ENCODE data around the gene ANKRD11. TPM values are rescaled to one million over a fixed set of nuclear protein-coding genes. Genes with fewer than 3 reads are reported as not detected.
"Not testable (repeated sequence)": the region's sequence is repeated elsewhere in the genome, so short reads cannot be mapped to it uniquely, and the experiment has no call there.

ANKRD11 gene
- total RNA-seq, 8 experiments from 2014 or later, result 22.6 to 148 (median 52.5) TPM

GRCh38 chr16:89400740-89401139, 89.6 kb downstream of the ANKRD11 start:
- H3K4me3 ChIP-seq, result no peak overlapping the region
- H3K4me1 ChIP-seq (replicated peaks in 1 of 2), result peaks cover 28 to 32% of the 10 kb centered on the region in 2 donors
- peak in 2 of 8 experiments; percentile 15 to 26 for ATAC-seq (replicated peaks in 6 of 8)
- WGBS, 10 experiments, result no CpG with 5 or more reads among the region's 14 CpGs
- in situ Hi-C loops (cut with MboI; ENCODE audit: low pct_unique_long_range_greater_than_20kb in 2 of 9, low sequenced_read_pairs in 9 of 9, unreplicated experiment in 9 of 9), result no loop called here
- H3K27ac ChIP-seq, result no peak overlapping the region

DNA sequence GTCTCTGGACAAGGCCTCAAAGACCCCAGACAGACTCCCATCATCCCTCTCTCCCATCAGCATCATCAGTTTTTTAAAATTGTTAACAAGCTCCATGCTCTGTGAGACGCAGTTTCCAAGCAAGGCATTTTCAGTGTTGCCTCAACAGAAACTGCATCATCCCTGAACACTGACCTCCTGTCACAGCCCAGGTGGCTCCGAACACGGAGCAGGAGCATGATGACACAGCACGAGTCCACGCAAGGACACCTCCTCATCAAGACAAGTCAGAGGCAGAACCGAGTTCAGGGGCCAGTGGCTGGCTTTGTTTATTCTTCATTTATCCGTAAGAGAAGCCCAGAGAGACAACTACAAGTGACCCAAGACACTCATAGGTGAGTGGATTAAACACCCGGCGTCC, 91.4 kb downstream of the ANKRD11 start:
- WGBS, 10 experiments, result 67 to 100% (median 91%) methylated on average over 2 to 6 of the region's 9 CpGs; no CpG with 5 or more reads in 4 of the 10 experiments
- Histone ChIP-seq H3K4me3 (no peak overlapping the region), H3K27ac (peak overlapping the region in 1 of 2 donors; percentile 23), H3K4me1 (replicated peaks in 1 of 2) (peaks cover 20 to 45% of the 10 kb centered on the region in 2 donors)
- ATAC-seq (replicated peaks in 6 of 8), result peak in 5 of 8 experiments; percentile 16 to 57 (median 54)
- in situ Hi-C loops (cut with MboI; ENCODE audit: low pct_unique_long_range_greater_than_20kb in 2 of 9, low sequenced_read_pairs in 9 of 9, unreplicated experiment in 9 of 9), result no loop called here

DNA sequence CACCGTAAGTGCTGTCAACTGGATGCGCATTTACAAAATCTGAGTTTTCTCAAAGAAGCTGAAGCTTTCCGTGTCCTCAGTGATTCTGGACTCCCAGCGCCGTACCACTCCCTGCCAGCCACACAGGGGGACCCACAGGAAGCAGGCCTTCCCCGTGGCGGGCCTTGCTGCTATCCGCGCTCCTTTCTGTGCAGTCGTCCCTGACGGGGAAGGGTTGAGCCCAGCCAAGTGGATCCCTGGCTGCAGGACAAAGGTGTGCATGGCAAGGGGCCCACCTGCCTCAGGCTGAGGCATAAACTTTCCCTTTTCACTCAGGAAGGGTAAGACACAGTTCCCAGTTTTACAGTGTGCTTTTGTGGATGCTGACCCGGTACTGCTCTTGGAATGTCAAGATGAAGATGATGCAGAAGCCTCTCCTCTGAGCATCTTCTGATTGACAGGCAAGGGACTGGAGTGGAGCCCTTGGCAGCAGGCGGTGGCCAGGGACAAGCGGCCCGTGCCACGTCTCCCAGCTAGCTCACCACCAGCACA, 93.0 kb downstream of the ANKRD11 start:
- H3K27ac ChIP-seq, result no peak overlapping the region
- 70 to 100% (median 91%) methylated on average over 1 to 12 of the region's 16 CpGs; no CpG with 5 or more reads in 4 of the 10 experiments for WGBS, 10 experiments
- in situ Hi-C loops (cut with MboI; ENCODE audit: low pct_unique_long_range_greater_than_20kb in 2 of 9, low sequenced_read_pairs in 9 of 9, unreplicated experiment in 9 of 9), result no loop called here

DNA sequence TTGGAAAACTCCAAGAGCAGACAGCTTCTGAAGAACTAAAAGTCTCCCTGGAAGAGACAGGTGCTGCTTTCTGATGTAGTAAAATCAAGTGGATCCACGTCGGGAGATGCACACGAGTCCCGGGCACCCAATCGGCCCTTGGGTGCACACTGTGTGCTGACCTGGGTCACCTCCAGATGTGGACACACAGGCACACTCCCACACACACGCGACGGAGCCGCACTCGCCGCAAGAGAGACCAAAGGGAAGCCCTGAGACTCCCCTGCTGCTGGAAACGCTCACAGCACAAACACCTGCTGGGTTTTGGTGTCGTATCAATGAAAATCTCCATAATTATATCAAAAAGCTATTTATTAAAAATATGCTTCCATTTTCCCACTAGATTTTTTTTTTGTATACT, 94.2 kb downstream of the ANKRD11 start:
- Histone ChIP-seq H3K27ac (no peak overlapping the region), H3K4me1 (replicated peaks in 1 of 2) (peaks cover 5 to 32% of the 10 kb centered on the region in 2 donors), H3K4me3 (no peak overlapping the region)
- no peak for ATAC-seq (replicated peaks in 6 of 8)
- 73 to 100% (median 87%) methylated on average over 1 to 6 of the region's 13 CpGs; no CpG with 5 or more reads in 3 of the 10 experiments for WGBS, 10 experiments
- in situ Hi-C loops (cut with MboI; ENCODE audit: low pct_unique_long_range_greater_than_20kb in 2 of 9, low sequenced_read_pairs in 9 of 9, unreplicated experiment in 9 of 9), result no loop called here

More for the DNA sequence above, 93.0 kb downstream of the ANKRD11 start:
- Histone ChIP-seq H3K4me1 (replicated peaks in 1 of 2) (peaks cover 10 to 39% of the 10 kb centered on the region in 2 donors), H3K4me3 (no peak overlapping the region)
- ATAC-seq (replicated peaks in 6 of 8), result no peak

- in situ Hi-C loops (cut with MboI; ENCODE audit: low pct_unique_long_range_greater_than_20kb in 2 of 9, low sequenced_read_pairs in 9 of 9, unreplicated experiment in 9 of 9), result no loop called here
- Histone ChIP-seq H3K4me3 (no peak overlapping the region), H3K27ac (no peak overlapping the region), H3K4me1 (replicated peaks in 1 of 2) (peaks cover 5 to 26% of the 10 kb centered on the region in 2 donors)
- peak in 6 of 8 experiments; percentile 19 to 98 (median 81) for ATAC-seq (replicated peaks in 6 of 8)
- WGBS, 10 experiments, result 4 to 94% (median 82%) methylated on average over 1 to 22 of the region's 28 CpGs
Observed at GRCh38 chr16:89395150-89396142, 94.9 kb downstream of the ANKRD11 start.

DNA sequence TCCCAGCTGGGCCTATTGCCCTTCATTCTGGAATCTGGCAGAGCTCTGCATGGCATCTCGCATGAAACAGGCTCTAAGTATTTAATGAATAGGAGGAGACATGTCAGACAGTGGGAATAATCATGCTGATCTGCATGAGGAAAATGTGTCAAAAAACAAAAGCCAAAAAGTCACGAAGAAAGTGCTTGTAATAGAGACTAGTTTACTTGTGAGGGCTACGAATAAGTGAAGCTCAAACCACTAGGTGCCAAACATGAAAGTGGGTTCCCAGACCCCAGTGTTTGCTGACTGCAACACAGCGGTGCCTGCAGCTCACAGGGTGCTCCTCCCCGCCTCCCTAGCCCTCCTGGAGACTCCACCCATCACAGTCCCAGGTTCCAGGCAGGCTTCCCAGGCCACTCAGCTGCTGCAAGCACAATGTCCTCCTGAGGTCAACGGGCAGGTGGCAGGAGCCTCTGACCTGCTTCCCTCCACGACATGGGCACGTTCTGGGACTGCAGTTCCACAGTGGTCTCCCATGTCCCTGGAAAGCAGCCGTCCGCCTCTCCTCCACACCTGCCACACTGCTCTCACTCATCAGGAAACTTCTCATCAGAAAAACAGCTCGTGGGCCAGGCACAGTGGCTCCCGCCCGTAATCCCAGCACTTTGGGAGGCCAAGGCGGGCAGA, 96.5 kb downstream of the ANKRD11 start:
- WGBS, 10 experiments, result 60 to 100% (median 82%) methylated on average over 1 to 5 of the region's 14 CpGs; no CpG with 5 or more reads in 1 of the 10 experiments
- in situ Hi-C loops (cut with MboI; ENCODE audit: low pct_unique_long_range_greater_than_20kb in 2 of 9, low sequenced_read_pairs in 9 of 9, unreplicated experiment in 9 of 9), result no loop called here
- H3K27ac ChIP-seq, result no peak overlapping the region

DNA sequence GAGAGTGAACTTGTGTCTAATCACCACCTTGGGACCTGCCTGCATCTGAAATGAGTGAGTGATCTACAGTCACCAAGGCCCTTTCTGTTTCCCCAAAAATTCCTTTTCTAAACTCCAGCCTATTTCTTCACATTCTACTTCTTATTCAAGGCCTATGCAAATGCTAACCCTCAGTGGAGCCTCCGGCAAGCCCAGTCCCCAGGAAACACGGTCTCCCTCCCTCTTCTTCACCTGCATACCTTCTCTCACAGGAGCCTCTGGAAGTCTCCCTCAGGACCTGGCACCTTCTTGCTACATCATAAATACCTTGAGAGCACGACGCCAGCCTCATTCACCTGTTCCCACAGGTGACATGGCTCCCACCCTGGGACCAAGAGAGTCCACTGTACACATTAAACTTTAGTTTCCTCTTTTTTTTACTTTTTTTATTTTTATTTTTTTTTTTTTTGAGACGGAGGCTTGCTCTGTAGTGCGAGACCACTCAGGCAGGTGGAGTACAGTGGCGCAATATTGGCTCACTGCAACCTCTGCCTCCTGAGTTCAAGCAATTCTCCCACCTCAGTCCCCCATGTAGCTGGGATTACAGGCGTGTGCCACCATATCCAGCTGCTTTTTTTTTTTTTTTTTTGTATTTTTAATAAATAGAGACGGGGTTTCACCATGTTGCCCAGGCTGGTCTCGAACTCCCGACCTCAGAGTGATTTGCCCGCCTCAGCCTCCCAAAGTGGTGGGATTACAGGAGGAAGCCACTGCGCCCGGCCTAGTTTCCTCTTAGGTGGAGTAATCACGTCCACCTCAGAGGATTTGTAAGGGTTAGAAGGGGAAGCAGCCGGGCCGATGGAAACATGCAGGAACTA, 97.3 kb downstream of the ANKRD11 start:
- H3K4me1 ChIP-seq (replicated peaks in 1 of 2), result peaks cover 5 to 15% of the 10 kb centered on the region in 2 donors
- no peak for ATAC-seq (replicated peaks in 6 of 8)
- WGBS, 10 experiments, result 74 to 98% (median 85%) methylated on average over 3 to 16 of the region's 17 CpGs
- H3K4me3 ChIP-seq, result no peak overlapping the region
- H3K27ac ChIP-seq, result no peak overlapping the region
- in situ Hi-C loops (cut with MboI; ENCODE audit: low pct_unique_long_range_greater_than_20kb in 2 of 9, low sequenced_read_pairs in 9 of 9, unreplicated experiment in 9 of 9), result no loop called here

More for the DNA sequence above, 96.5 kb downstream of the ANKRD11 start:
- Histone ChIP-seq H3K4me1 (replicated peaks in 1 of 2) (peaks cover 5 to 18% of the 10 kb centered on the region in 2 donors), H3K4me3 (no peak overlapping the region)
- ATAC-seq (replicated peaks in 6 of 8), result no peak

GRCh38 chr16:89390224-89390583, 100.2 kb downstream of the ANKRD11 start:
- not testable (repeated sequence) for H3K27ac ChIP-seq
- peaks cover 5 to 13% of the 10 kb centered on the region in 2 donors for H3K4me1 ChIP-seq (replicated peaks in 1 of 2)

DNA sequence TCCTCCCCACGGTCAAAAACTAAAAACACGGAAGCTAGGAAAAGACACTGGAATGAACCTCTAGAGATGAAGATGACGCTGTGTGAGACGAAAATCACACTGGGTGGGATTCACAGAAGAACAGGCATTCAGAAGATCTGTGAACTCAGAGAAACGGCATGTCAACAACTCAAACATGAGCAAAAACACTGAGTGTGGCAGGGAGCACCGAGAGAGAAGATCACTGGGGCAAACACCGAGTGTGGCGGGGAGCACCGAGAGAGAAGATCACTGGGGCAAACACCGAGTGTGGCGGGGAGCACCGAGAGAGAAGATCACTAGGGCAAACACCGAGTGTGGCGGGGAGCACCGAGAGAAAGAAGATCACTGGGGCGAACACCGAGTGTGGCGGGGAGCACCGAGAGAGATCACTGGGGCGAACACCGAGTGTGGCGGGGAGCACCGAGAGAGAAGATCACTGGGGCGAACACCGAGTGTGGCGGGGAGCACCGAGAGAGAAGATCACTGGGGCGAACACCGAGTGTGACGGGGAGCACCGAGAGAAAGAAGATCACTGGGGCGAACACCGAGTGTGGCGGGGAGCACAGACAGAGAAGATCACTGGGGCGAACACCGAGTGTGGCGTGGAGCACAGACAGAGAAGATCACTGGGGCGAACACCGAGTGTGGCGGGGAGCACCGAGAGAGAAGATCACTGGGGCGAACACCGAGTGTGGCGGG, 100.7 kb downstream of the ANKRD11 start:
- H3K27ac ChIP-seq; H3K4me1 ChIP-seq (replicated peaks in 1 of 2); H3K4me3 ChIP-seq; ATAC-seq (replicated peaks in 6 of 8); in situ Hi-C loops (cut with MboI; ENCODE audit: low pct_unique_long_range_greater_than_20kb in 2 of 9, low sequenced_read_pairs in 9 of 9, unreplicated experiment in 9 of 9): not testable (repeated sequence)
- WGBS, 10 experiments, result 79 to 98% (median 95%) methylated on average over 2 to 12 of the region's 44 CpGs

More at GRCh38 chr16:89390224-89390583, 100.2 kb downstream of the ANKRD11 start:
- ATAC-seq (replicated peaks in 6 of 8); in situ Hi-C loops (cut with MboI; ENCODE audit: low pct_unique_long_range_greater_than_20kb in 2 of 9, low sequenced_read_pairs in 9 of 9, unreplicated experiment in 9 of 9); H3K4me3 ChIP-seq: not testable (repeated sequence)
- WGBS, 10 experiments, result 80 to 97% (median 92%) methylated on average over 1 to 12 of the region's 15 CpGs; no CpG with 5 or more reads in 7 of the 10 experiments

DNA sequence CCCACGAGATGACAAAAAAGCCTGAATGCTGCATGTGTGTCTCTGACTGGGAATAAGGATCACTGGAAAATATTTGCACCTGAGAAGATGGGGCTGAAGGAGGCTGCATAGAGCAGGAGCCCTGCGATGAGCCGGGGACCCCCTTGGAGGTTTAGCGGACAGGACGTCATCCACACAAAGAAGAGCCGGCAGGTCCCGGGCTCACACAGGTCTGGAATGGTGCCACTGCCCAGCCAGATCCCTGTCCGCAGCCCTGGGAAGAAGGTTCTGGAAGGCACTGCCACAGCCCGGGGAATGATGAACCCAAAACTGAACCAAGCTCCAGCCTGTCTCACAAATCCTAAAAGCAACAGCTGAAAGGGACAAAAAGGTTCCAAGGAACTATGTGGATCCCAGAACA, 101.8 kb downstream of the ANKRD11 start:
- in situ Hi-C loops (cut with MboI; ENCODE audit: low pct_unique_long_range_greater_than_20kb in 2 of 9, low sequenced_read_pairs in 9 of 9, unreplicated experiment in 9 of 9), result no loop called here
- no peak for ATAC-seq (replicated peaks in 6 of 8)
- WGBS, 10 experiments, result 82 to 100% (median 93%) methylated on average over 2 to 5 of the region's 9 CpGs; no CpG with 5 or more reads in 4 of the 10 experiments

DNA sequence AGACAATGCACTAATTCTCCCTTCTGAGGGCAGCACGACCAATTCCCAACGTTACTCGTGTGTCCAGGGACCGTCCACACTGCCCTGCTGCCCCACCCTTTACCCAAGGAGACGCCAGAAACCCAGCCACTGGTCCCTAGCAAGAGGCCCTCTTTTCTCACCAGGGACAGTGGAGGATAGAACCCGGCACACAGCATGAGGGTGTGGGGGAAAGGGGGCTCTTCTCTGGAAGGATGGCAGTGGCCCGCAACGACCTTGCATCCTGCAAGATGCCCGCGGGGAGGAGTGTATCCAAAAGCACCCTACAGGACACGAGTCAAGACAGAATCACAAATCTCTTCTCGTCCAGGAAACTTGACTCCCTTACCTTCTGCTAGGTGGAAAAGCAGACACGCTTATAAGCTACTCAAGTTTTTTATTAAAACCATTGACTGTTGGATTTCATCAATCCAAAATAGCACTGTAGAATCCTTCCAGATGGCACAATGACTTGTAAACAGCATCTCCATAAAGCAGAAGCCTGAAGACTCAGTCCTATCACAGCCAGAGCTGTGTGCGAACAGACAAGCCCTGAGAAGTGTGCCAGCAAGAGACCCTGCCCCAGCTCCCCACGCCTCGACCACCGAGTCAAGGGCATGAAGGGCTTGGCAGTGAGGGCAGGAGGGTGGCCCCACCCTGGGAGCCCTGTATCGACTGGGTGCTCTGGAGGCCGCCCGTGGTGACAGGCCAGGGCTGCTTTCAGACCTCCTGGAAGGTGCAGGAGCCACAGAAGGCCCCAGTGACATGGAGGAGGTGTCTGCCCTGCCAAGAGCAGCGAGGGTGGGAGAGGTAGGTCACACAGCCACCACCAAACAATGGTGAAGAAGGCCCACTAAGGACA, 103.8 kb downstream of the ANKRD11 start:
- no peak overlapping the region for H3K4me3 ChIP-seq
- WGBS, 10 experiments, result 36 to 100% (median 90%) methylated on average over 2 to 10 of the region's 21 CpGs; no CpG with 5 or more reads in 4 of the 10 experiments
- in situ Hi-C loops (cut with MboI; ENCODE audit: low pct_unique_long_range_greater_than_20kb in 2 of 9, low sequenced_read_pairs in 9 of 9, unreplicated experiment in 9 of 9), result no loop called here
- ATAC-seq (replicated peaks in 6 of 8), result no peak
- H3K4me1 ChIP-seq (replicated peaks in 1 of 2), result peaks cover 13 to 20% of the 10 kb centered on the region in 2 donors
- no peak overlapping the region for H3K27ac ChIP-seq

More for the DNA sequence above, 101.8 kb downstream of the ANKRD11 start:
- no peak overlapping the region for H3K27ac ChIP-seq
- H3K4me1 ChIP-seq (replicated peaks in 1 of 2), result peaks cover 6% of the 10 kb centered on the region in 2 donors
- H3K4me3 ChIP-seq, result no peak overlapping the region

Data from motor neuron (in vitro differentiated cells).